ENCODE results near the gene ADARB2. TPM values are rescaled to one million over a fixed set of nuclear protein-coding genes. Genes with fewer than 3 reads are reported as not detected.

ADARB2 gene
- polyA plus RNA-seq, 3 donors: not detected

DNA sequence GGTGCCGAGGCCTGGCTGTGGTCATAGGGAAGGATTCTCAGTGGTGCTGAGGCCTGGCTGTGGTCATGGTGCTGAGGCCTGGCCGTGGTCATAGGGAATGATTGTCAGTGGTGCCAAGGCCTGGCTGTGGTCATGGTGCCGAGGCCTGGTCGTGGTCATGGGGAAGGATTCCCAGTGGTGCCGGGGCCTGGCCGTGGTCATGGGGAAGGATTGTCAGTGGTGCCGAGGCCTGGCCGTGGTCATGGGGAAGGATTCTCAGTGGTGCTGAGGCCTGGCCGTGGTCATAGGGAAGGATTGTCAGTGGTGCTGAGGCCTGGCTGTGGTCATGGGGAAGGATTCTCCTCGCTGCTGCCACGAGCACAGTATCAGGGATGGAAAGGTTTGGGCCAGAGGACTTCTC is 327.3 kb downstream of the ADARB2 start:
- no peak for DNase-seq
- 92% methylated on average over 8 of the region's 11 CpGs for WGBS (ENCODE audit: insufficient coverage)
- H3K27me3 ChIP-seq (ENCODE audit: control insufficient read depth in 2 of 2, insufficient read depth in 2 of 2, low read length in 2 of 2): no peaks in the 10 kb centered on the region

DNA sequence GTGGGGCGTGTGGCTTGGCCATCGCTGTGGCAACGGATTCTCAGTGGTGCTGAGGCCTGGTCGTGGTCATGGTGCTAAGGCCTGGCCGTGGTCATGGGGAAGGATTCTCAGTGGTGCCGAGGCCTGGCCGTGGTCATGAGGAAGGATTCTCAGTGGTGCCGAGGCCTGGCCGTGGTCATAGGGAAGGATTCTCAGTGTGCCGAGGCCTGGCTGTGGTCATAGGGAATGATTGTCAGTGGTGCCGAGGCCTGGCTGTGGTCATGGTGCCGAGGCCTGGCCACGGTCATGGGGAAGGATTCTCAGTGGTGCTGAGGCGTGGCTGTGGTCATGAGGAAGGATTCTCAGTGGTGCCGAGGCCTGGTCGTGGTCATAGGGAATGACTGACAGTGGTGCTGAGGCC is 327.9 kb downstream of the ADARB2 start:
- peaks cover 0 to 5% of the 10 kb centered on the region in 2 donors for H3K9me3 ChIP-seq (replicated peaks in 1 of 2; ENCODE audit: control insufficient read depth in 1 of 2, insufficient read depth in 1 of 2, low read length in 2 of 2)
- Mint-ChIP-seq H3K27ac (no peak overlapping the region), H3K9me3 (peaks cover 0 to 5% (median 2%) of the 10 kb centered on the region in 7 donors), H3K27me3 (ENCODE audit: low read depth in 3 of 3) (peaks cover 11 to 18% (median 18%) of the 10 kb centered on the region in 3 donors), H3K4me3 (no peak overlapping the region), H3K4me1 (no peaks in the 10 kb centered on the region), H3K36me3 (no peaks in the 10 kb centered on the region)
- TF ChIP-seq, protein P1, sequence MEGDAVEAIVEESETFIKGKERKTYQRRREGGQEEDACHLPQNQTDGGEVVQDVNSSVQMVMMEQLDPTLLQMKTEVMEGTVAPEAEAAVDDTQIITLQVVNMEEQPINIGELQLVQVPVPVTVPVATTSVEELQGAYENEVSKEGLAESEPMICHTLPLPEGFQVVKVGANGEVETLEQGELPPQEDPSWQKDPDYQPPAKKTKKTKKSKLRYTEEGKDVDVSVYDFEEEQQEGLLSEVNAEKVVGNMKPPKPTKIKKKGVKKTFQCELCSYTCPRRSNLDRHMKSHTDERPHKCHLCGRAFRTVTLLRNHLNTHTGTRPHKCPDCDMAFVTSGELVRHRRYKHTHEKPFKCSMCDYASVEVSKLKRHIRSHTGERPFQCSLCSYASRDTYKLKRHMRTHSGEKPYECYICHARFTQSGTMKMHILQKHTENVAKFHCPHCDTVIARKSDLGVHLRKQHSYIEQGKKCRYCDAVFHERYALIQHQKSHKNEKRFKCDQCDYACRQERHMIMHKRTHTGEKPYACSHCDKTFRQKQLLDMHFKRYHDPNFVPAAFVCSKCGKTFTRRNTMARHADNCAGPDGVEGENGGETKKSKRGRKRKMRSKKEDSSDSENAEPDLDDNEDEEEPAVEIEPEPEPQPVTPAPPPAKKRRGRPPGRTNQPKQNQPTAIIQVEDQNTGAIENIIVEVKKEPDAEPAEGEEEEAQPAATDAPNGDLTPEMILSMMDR (IDR thresholded peaks at IDR 0.05): no peak
- 94% methylated on average over 15 of the region's 16 CpGs for WGBS (ENCODE audit: insufficient coverage)
- H2AFZ ChIP-seq (ENCODE audit: insufficient read depth, low read depth, low read length, poor library complexity, severe bottlenecking): no peak overlapping the region
- no peaks in the 10 kb centered on the region for H3K79me2 ChIP-seq (ENCODE audit: insufficient read depth, low read length)
- H4K20me1 ChIP-seq (ENCODE audit: insufficient read depth, low read length): no peaks in the 10 kb centered on the region
- H3K4me3 ChIP-seq (replicated peaks in 1 of 3; ENCODE audit: low read depth in 2 of 3, low read length in 3 of 3): no peak overlapping the region
- no peaks in the 10 kb centered on the region for H3K36me3 ChIP-seq (replicated peaks in 1 of 2; ENCODE audit: control insufficient read depth in 1 of 2, insufficient read depth in 2 of 2, low read length in 2 of 2)
- no peak overlapping the region for H3K27ac ChIP-seq (ENCODE audit: low read depth in 1 of 2, low read length in 2 of 2)
- H3K4me2 ChIP-seq (replicated peaks; ENCODE audit: extremely low read depth, low read length, poor library complexity, severe bottlenecking): no peak overlapping the region
- H3K4me1 ChIP-seq (ENCODE audit: control insufficient read depth in 1 of 2, insufficient read depth in 2 of 2, low read length in 2 of 2): no peaks in the 10 kb centered on the region
- intact Hi-C loops (cut with micrococcal nuclease): no loop called here
- DNase-seq: no peak
- no peak overlapping the region for H3K9ac ChIP-seq (ENCODE audit: insufficient read depth, low read length, poor library complexity, severe bottlenecking)
- no peaks in the 10 kb centered on the region for H3K27me3 ChIP-seq (ENCODE audit: control insufficient read depth in 2 of 2, insufficient read depth in 2 of 2, low read length in 2 of 2)

More for the DNA sequence above, 327.3 kb downstream of the ADARB2 start:
- TF ChIP-seq, protein P1 (IDR thresholded peaks at IDR 0.05): no peak
- H4K20me1 ChIP-seq (ENCODE audit: insufficient read depth, low read length): no peaks in the 10 kb centered on the region
- H3K9ac ChIP-seq (ENCODE audit: insufficient read depth, low read length, poor library complexity, severe bottlenecking): no peak overlapping the region
- Mint-ChIP-seq H3K4me3 (no peak overlapping the region), H3K27ac (peak overlapping the region in 1 of 7 donors; percentile 67), H3K27me3 (ENCODE audit: low read depth in 3 of 3) (peaks cover 13 to 18% (median 18%) of the 10 kb centered on the region in 3 donors), H3K9me3 (peaks cover 2 to 8% (median 4%) of the 10 kb centered on the region in 7 donors), H3K36me3 (no peaks in the 10 kb centered on the region), H3K4me1 (no peaks in the 10 kb centered on the region)
- intact Hi-C loops (cut with micrococcal nuclease): no loop called here
- H3K4me2 ChIP-seq (replicated peaks; ENCODE audit: extremely low read depth, low read length, poor library complexity, severe bottlenecking): no peak overlapping the region
- H3K79me2 ChIP-seq (ENCODE audit: insufficient read depth, low read length): no peaks in the 10 kb centered on the region
- peaks cover 0 to 5% of the 10 kb centered on the region in 2 donors for H3K9me3 ChIP-seq (replicated peaks in 1 of 2; ENCODE audit: control insufficient read depth in 1 of 2, insufficient read depth in 1 of 2, low read length in 2 of 2)
- no peaks in the 10 kb centered on the region for H3K4me1 ChIP-seq (ENCODE audit: control insufficient read depth in 1 of 2, insufficient read depth in 2 of 2, low read length in 2 of 2)
- H3K27ac ChIP-seq (ENCODE audit: low read depth in 1 of 2, low read length in 2 of 2): no peak overlapping the region
- no peak overlapping the region for H2AFZ ChIP-seq (ENCODE audit: insufficient read depth, low read depth, low read length, poor library complexity, severe bottlenecking)
- H3K36me3 ChIP-seq (replicated peaks in 1 of 2; ENCODE audit: control insufficient read depth in 1 of 2, insufficient read depth in 2 of 2, low read length in 2 of 2): no peaks in the 10 kb centered on the region
- H3K4me3 ChIP-seq (replicated peaks in 1 of 3; ENCODE audit: low read depth in 2 of 3, low read length in 3 of 3): no peak overlapping the region
